ENCODE measurements around the gene BDH1.
"Not testable (repeated sequence)": the region's sequence is repeated elsewhere in the genome, so short reads cannot be mapped to it uniquely, and the experiment has no call there.

Gene BDH1

DNA sequence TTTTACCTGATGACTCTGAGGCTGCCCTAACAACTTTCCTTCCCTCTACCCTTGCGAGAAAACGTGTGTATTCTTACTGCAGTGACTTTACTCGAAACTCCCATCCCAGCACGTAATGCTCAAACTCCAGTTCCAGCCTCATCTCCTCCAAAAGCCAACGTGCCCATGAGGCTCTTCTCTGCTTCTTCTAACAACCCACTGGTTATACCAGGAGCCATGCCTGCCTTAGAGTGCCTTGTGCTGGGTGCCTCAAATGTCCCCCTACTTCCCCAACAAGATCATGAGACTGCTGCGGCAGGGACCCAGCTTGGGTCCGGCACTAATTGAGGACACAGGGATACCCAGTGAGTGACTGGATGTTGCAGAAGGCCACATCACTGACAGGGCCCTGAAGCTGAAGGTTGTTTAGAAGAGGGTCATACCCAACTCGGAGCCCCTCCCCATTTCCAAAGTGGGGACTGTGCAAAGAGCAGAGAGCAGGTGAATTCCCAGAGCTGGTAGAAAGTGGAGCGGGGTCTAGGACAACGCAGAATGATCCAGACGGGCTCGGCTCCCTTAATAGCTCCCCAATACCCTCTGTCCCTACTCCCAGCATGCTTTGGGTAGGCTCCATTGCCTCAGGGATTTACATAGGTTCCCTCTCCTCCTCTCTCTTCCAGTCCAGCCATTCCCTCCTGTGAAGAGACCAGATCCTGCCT, 71.4 kb downstream of the BDH1 start:
- DNase-seq: no peak

DNA sequence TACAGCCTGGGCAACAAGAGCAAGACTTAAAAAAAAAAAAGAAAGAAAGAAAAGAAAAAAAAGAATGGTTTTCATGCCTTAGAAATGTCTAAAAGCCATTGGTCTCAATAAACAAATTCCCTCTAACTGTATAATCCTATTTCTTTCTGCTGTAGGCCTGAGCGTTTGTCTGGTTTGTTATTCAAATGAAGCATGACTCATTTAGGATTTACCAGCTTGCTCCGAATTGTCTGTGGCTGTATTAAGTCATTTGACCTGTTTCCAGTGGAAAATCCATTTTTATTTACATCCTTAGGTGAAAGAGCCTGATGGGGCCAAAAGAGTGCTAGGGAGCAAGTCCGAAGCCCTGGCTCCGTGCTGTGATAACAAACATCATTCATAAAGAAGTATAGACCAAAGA, 73.8 kb downstream of the BDH1 start:
- DNase-seq: no peak

DNA sequence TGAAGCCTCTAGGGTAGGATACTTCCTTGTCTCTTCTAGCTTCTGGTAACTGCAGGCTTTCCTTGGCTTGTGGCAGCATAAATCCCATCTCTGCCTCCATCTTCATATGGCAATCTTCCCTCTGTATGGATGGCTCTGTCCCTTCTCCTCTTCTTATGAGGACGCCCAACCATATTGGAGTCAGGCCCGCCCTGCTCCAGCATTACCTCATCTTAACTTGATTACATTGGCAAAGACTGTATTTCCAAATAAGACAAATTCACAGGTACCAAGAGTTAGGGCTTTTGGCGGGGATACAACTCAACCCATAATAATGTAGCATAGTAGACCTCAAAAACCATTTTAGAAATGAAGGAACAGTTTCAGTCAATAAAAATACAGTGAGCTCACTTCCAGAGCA, 75.4 kb downstream of the BDH1 start:
- no peak for DNase-seq

DNA sequence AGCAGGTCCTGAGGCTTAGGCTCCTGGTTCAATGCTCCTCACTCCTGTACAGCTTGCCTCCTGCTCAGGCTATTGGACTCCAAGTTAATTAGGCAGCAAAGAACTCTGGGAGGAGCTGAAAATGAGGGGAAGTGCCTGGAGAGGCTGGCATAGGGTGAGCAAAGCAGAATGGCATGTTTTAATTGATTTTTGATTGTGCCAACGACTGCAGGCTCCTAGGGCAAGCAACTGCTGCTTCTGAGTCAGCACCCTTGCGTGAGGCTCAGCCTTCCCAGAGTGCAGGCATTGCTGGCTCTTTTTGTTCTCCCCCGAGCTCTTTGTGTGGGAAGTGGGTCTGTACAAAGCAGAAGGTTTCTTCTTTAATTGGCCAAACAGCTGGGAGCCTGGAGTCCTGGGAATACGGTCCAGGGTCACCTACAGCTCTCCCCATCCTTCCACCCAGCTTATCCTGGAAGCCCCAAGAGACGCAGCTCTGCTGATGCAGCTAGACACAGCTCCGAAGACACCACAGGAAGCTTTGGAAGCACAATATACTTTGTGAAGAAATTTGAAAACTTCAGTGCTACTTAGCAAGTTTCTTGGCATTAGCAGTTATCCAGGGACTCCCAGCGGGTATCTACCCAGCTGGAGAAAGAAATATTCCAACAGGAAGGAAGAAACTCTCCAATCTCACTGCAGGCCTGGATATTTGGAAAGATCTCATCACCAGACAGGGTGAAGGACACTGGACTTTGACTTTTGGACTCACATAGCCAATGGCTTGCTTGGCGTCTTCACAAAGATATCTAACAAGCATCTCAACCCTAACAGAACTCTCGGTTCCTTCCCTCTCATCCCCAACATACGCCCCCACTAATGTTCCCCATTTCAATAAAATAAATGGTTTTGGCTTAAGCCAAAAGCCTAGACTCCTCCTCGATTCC, 76.8 kb downstream of the BDH1 start:
- no peak for DNase-seq

DNA sequence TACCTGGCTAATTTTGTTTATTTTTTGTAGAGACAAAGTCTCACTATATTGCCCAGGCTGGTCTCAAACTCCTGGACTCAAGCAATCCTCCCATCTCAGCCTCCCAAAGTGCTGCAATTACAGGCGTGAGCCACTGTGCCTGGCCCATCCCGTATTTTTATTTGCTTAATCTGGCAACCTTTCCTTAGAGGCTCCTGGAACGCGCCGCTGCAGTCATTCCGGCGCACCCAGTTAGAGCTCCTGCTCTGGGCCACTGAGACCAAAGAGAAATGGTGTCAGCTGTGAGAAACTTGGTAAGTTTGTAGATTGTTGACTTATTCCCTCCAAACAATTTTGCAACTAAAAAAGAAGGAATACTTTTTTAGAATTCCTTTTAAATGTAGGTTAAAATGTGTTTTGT, 78.0 kb downstream of the BDH1 start:
- not testable (repeated sequence) for DNase-seq

DNA sequence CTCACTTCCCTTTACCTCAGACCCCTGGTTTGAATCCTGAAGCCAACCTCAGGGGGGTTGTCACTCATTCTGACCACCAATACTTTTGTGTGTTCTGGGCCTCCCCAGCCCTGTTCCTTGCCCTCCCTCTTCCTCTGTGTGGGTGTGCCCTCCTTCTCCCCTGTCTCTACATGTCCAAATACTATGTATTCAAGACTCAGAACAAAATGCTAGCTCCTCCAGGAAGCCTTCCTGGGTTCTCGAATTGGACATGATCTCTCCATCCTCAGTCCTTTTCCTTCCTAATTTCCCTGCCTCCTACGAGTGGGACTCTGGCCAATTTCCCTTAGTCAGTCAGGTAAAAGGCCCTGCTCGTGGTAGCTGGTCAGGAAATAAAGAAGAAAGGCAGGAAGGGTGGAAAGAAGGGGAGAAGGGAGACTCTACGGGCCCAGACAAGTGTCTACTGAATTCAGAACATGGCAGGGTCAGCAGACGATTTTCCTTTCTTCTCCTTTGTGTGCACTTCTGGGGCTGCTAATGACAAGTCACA, 79.7 kb downstream of the BDH1 start:
- no peak for DNase-seq

DNA sequence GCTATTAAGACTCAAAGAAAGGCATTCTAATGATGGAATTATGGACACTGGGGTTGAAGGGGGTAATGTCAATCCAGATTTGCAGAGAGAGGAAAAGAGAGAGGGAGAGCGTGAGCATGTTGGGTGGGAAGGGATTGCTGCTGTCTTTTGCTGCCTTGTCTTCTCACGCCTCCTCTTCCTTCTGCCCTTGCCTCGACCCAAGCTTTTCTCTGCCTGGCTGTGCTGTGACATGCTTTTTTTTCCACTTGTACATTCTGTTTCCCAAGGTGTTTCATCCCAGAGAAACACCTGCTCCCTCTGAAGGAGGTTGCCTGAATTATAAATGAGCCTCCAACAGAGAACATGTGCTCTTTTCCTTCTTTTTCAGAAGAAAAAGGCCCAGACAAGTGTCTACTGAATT, 80.3 kb downstream of the BDH1 start:
- no peak for DNase-seq

DNA sequence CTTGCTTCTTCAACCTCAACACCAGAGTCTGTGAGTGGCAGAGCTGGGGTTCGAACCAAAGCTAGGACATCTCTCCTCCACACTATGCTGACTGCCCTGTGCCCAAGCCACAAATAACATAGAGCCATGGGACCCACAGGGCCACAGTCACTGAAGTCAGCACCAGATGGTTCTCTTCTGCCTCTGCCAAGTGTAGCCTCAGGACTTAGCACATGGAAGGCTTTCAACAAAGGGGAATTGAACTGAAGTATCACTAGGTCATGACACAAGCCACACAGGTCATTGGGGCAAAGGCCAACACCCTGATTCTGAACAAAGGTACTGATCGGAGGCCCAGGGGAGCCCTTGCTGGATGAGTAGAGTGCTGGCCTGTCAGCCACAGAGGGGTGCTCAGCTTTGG, 83.6 kb downstream of the BDH1 start:
- DNase-seq: no peak

DNA sequence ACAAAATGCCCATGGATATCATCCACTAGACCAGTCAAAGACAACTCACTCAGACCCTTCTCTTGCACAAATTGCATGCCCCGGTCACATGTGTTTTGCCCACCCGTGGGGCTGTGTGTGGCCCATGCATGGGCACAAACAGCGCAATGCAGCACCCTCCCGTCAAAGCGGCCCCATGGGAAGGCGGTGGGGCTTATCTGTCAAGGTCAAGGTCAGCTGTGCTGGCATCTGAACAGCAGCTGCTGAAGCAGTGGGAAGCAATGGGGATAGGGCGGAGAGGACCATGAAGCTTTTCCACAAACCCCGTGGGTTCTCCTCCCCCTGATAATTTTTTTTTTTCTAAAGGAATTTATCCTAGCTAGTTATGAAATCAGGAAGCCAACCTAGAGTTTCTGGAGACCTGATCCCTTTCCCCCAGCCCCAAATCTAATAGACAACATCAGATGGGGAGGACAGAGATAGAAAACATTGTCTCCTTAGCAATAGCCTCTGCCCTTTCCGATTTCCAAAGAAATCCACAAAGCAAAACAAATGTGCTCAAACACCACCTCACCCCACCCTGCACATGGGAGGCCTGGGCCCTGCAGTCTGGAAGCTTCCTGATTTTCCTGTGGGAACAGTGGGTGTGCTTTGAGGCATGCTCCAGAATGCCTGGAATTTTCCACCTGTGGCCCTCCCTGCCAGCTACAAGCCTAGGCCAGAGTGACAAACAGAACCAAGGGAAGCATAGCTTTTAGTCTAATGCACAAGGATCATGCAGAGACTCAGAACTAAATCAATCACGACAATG, 84.4 kb downstream of the BDH1 start:
- no peak for DNase-seq

DNA sequence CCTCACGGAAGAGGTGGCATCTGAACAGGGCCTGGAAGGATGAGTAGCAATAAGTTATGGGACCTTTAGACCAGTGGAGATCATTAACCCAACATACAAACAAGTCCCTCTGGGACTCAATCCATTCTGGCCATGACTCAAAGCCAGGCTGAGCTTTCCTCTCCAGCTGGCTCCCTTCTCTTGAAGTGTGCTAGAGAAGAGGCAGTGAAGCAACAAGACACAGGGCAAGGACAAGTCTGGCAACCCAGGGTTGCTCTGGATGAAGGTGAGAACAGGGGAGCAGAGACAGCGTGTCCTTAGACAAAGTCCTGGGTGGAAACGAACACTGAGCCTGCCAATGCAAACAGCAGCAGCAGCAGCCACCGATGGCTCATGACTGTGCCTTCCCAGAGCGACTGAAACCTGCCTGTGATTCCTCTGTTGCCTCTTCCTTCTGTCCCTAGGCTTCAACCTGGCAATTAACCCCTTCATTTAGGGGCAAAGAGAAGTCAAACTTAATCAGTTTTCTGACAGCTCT, 86.8 kb downstream of the BDH1 start:
- no peak for DNase-seq

DNA sequence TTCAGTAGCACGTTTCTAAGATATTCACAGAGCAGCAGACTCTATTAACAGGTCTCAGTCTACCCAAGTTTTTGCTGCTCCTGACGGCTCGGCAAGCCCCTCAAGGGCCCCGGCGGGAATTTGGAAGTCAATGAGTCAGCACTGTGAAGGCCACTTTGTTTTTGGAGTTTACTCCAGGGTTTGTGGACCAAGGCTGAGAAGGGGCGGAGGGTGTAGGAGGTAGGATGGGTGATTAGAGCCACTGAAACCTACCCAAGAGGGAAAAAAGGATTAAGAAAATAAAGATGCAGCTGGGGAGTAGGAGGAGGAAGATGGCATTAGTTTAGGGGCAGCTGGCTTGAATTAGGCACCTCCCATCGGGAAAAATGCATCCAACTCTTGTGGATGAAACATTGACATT, 87.6 kb downstream of the BDH1 start:
- no peak for DNase-seq

DNA sequence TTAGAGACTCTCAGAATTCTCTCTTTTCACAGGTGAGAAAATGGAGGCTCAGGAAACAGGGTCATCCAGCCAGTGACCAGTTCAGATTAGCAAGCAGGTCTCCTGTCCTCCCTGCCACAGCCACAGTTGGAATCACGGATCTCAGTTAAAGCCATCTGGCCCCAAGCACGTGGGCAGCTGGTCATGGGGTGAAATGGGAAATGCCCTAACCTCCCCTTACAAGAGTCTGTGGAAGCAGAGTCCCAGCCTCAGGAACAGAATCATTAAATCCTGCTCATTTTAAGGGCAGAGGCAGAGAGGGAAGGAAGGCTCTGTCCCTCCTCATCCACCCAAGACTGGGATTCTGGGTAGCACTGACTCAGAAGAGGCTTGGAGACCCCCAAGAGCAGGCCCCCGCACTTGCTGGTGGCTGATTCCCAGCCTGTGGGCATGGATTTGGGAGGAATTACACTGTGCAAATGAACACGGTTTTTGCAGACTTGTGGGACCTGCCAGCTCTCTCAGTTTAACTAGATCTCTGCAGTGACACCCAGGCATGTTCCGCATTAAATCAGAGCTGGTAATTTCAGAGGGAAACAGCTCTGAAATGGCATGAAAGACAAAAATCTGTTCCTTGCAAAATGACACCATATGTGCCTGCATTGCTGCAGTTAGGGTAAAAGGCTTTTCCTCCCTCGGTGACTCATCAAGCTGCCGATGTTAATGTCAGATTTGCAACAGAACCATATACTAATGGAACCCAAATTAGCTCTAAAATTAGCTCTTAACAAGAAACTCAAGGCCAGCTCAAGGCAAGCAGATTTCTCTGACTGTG, 89.0 kb downstream of the BDH1 start:
- DNase-seq: no peak

DNA sequence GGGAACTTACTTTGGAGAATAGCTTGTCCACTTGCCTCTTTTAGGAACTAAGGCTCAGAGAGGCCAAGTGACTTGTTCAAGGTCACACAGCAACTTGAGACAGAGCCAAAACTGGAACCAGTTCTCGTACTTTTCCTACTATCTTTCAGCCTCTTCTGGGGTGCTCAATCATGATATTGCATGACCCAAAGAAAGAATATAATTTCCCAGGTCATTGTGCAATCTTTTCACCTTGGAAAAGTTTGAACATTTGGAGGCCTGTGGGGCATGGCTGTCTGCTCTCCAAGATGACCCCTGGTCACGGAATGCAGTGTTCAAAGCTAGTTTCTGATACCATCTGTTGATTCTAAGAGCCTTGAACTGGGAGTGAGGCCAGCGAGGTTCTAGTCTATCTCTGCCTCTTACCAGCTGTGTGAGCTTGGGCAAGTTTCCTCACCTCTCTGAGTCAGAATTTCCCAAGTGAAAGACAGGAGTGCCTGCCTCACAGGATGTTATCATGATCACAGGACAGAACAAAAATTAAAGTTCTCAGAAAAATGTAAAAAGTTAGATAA, 89.7 kb downstream of the BDH1 start:
- DNase-seq: no peak

DNA sequence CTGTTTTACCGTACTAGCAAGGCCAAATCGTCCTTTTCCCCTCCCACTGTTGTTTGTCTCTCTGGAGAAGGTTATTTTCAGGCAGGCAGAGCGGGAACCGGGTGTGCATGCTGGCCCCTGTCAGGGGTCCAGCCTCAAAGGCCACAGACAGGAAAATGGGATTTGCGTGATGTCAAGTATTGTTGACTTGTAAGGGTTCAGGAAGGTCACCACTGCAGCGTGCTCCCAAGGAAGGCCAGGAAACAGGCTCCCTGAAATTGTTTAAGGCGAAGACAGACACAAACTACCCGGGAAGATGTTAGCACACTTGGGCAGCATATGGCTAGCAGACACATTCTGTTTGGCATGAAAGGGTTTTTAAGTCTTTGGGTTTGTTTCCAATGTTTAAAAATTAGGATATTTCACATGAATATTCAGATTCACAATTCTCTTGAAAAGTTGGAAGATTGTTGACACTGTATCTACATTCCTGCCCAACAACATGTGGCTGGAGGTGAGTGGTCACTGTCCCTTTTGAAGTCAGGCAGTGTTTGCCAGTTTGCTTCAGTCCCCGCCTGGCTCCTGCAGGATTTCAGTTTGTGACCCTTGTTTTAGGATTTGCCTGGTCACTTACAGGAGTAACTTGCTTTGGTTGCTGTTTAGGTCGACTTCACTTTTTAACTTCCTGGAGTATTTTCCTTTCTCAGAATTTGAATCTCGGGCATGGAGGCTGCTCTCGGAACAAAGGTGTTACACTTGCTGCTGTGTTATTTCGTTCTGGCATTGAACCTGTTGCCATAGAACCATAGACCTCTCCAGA, 90.4 kb downstream of the BDH1 start:
- DNase-seq: no peak

DNA sequence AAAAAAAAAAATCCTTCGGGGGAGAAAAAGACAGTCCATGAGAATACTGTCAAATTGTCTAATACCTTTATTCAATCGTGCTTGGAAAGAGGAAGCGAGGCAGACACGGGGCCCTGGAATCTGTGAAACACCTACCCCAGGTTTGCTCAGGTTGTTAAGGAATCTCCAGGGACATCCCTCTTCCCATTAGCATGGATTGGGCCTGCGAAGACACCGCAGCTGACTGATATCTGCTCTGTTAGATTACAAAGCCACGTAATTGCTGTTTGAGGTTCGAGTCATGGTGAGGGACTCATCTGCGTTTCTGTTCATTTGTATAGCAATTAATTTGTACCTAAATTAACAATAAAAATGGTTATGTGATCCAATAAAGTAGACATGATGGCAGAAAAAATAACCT, 91.0 kb downstream of the BDH1 start:
- DNase-seq: no peak

DNA sequence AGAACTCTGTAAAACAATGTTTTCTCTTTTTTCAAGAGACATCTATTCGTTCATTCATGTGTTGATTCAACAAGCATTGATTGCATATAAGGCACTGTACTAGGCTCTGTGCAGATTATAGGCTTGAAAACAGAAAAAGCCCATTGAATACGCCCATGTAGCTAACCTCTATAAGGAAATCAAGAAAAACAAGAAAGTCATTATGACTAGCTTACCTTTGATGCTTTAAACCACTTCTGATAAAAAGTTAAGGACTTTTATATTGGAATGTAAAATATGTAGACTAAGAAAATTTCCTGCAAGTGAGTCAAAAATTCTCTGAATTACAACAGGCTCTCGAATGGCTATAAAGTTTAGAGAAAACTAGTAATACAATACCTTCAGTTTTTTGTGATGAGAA, 92.5 kb downstream of the BDH1 start:
- DNase-seq: no peak

DNA sequence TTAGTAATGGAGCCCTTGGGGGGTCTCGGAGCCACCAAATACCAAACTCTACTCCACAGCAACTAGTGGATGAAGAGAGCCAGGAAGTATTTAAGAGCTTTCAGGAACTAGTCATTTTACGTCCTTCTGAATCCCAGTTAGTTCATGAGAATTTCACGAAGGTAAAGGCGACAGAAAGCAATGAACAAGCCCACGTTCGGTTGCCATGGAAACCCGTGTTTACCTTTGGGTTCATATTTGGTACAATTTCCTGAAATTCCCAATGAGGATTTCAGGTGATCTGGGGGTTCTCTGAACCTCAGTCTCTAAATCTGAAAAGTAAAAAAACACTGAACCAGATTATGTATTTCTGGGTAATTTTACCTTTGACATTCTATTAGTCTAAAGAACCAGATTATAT, 93.0 kb downstream of the BDH1 start:
- no peak for DNase-seq

DNA sequence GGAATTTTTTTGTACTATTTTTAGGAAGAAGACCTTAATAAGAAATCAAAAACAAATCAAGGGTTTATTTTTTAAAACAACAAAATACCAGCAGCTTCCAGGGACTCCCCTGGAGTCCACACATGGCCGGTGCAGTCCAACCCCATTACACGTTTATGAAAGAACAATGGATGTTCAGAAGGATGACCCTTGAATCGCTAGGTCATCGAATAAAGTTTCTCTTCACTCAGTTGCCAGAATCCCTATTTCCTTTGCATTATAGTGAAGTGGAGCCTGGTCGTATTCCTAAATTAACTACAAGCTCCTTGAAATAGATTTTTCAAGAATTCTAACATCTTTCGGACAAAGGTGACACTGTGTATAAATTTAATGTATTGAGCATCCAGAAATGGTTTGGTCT, 95.1 kb downstream of the BDH1 start:
- DNase-seq: no peak

DNA sequence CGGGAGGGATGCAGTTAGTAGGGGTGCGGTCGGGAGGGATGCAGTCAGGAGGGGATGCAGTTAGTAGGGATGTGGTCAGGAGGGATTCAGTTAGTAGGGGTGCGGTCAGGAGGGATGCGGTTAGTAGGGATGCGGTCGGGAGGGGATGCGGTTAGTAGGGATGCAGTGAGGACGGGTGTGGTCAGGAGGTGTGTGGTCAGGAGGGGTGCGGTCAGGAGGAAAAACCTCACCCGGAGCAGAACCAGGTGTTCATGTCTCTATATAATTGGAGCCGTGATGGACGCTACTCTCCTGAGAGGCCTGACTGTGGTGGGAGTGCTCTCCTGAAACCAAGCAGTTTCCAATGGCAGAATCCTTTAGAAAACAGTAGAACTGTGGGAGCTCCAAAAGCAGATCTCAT, 95.8 kb downstream of the BDH1 start:
- no peak for DNase-seq

All from NCI-H1092 treated with DMSO at 0.1 percent for 48 hours (cell line).